ENCODE measurements around the gene COLEC12.

COLEC12 gene

GRCh38 chr18:459814-460593, 40.5 kb downstream of the COLEC12 start:
- H3K4me3 ChIP-seq (ENCODE audit: low read depth, low read length) = no peak overlapping the region
- no peak for TF ChIP-seq CTCF (IDR thresholded peaks at IDR 0.05; ENCODE audit: insufficient read depth, low read depth, low read length, missing control alignments)
- DNase-seq (ENCODE audit: low read depth) = no peak

GRCh38 chr18:457521-458412, 42.7 kb downstream of the COLEC12 start:
- no peak for TF ChIP-seq CTCF (IDR thresholded peaks at IDR 0.05; ENCODE audit: insufficient read depth, low read depth, low read length, missing control alignments)
- DNase-seq (ENCODE audit: low read depth) = no peak
- no peak overlapping the region for H3K4me3 ChIP-seq (ENCODE audit: low read depth, low read length)

GRCh38 chr18:457140-457519, 43.4 kb downstream of the COLEC12 start:
- no peak for TF ChIP-seq CTCF (IDR thresholded peaks at IDR 0.05; ENCODE audit: insufficient read depth, low read depth, low read length, missing control alignments)
- no peak for DNase-seq (ENCODE audit: low read depth)
- no peak overlapping the region for H3K4me3 ChIP-seq (ENCODE audit: low read depth, low read length)

- H3K4me3 ChIP-seq (ENCODE audit: low read depth, low read length) = no peak overlapping the region
- no peak for TF ChIP-seq CTCF (IDR thresholded peaks at IDR 0.05; ENCODE audit: insufficient read depth, low read depth, low read length, missing control alignments)
- DNase-seq (ENCODE audit: low read depth) = no peak
Measured at GRCh38 chr18:456361-457139, 44.0 kb downstream of the COLEC12 start.

GRCh38 chr18:453400-453799, 47.1 kb downstream of the COLEC12 start:
- TF ChIP-seq CTCF (IDR thresholded peaks at IDR 0.05; ENCODE audit: insufficient read depth, low read depth, low read length, missing control alignments) = no peak
- H3K4me3 ChIP-seq (ENCODE audit: low read depth, low read length) = no peak overlapping the region
- DNase-seq (ENCODE audit: low read depth) = no peak

GRCh38 chr18:452816-453215, 47.7 kb downstream of the COLEC12 start:
- no peak for DNase-seq (ENCODE audit: low read depth)
- no peak for TF ChIP-seq CTCF (IDR thresholded peaks at IDR 0.05; ENCODE audit: insufficient read depth, low read depth, low read length, missing control alignments)
- no peak overlapping the region for H3K4me3 ChIP-seq (ENCODE audit: low read depth, low read length)

All from GM12865 (cell line).